Germinal center (tissue), 1 donor: ENCODE data around the gene CASK.
"Not testable (repeated sequence)": the region's sequence is repeated elsewhere in the genome, so short reads cannot be mapped to it uniquely, and the experiment has no call there.

Experiments
- DNase-seq: peaks from one replicate; pipeline ENCODE4 v3.0.0; 2012; ENCODE audit warnings: mixed read lengths, low spot score

Gene CASK

DNA sequence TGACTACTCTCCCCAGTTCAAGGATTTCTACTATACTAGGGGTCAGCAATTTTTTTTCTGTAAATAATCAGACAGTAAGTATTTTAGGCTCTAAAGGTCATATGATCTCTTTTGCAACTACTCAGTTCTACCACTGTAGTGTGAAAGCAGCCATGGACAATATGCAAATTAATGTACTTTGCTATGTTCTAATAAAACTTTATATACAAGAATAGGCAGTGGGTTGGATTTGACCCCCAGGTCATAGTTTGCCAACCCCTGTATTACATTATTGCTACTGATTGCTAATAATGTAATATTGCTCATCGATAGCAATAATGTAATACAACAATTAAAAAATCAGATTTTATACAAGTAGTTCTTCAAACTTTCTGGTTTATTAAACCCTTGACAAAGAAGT is 293.8 kb downstream of the CASK start:
- DNase-seq, result no peak

DNA sequence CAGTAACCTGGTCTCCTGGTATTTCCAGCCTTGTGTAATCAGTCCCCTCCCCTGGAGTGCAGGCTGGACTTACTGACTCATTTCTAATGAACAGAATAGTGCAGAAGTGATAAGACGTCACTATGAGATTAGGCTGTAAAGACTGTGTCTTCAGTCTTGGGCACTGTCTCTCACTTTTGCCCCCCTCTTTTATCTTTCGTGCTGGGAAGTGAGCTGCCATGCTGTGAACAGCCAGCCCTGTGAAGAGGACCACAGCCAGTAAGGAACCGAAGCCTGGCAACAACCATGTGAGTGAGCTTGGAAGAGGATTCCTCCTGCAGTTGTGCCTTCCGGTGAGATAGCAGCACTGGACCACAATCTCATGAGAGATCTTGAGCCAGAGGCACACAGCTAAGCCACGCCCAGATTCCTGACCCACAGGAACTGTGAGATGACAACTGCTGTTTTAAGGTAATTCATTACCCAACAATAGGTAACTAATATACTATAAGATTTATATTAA is 302.1 kb downstream of the CASK start:
- no peak for DNase-seq

DNA sequence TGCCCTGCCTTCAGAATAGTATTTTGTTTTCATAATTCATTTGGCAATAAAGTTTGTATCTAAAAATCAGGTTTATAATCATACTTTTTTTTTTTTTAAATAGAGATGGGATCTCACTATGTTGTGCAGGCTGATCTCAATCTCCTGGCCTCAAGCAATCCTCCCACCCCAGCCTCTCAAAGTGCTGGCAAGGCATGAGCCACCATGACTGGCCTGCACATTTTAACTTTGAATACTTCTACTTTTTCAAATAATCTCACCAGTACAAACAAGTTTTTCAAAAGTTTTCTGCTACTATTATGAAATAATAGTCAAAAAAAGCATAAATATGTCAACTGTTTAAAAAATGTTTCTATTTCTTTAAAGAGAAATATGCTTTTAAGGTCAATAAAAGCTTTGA is 304.1 kb downstream of the CASK start:
- DNase-seq, result no peak

DNA sequence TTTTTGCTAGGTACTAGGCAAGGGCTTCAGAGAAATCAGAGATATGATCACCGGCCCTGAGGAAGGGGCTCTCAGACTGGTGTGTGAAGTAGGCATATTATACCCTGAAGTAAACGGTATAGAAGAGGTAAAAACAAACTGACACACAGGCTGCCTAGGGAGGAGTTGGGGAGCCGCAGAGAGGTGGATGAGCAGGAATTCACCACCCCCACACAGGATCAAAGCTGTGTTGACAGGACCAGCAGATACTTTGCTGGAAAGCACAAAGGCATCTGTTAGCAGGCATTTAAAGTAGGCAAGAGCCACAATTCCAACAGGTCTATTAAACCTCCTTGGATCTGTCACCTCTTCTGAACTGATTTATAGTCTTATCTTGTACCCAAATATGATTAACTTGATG is 306.4 kb downstream of the CASK start:
- DNase-seq, result no peak

DNA sequence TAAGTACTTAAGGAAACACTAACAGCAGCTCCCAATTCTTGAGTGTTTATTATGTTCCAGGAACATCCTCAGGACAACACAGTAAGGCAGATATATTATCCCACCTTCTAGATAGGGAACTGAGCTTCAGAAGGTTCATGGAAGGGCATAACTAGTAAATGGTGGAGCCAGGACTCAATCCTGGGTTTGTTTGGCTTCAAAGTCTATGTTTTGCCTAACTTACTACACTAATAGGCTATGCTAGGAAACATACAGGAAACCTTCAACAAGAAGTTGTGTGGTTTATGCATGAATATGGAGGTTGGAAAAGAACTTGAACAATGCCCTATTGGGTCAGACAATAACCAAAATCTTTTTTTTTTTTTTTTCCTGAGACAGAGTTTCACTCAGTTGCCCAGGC is 307.1 kb downstream of the CASK start:
- no peak for DNase-seq

DNA sequence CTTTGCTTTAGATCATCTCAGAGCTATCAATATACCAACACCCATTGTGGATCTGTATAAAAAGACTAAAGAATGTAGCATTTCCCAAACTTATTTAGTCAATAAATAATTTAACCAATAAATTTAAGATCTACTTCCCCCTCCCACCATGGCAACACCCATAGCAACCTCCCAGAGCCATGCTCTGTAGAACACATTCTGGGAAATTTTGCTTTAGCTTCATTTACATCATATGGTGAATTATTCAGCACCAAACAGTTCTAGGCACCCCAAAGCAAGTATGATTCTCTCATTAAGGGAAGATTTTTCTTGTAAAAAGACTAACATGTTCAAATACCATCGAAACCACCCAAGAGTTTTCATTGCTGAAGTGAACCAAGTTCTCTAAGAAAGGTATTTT is 315.1 kb downstream of the CASK start:
- no peak for DNase-seq

DNA sequence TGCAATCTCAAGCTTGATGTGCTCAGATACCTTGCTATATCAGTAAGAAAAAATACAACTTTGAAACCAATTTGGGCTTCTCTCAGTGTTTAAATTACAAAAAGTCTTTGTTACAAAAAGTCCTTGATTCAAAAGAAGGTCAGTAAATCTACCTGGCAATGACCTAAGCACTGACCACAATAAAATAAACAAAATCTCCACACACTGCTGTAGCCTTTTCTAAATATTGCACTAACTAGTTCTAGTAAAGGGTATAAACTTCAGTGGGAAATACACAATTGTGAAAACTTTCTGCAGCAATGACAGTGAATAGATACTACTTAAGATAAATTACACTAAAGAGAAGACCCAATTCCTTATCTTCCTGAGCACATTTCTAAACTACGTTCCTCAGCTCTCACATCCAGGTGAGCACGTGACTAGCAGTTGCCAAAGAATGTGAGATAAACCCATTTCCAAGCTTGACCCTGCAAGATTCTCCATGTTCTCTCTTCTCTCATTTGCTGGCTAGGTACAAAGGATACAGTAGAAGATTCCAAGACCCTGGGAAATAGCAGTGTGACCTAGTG is 316.0 kb downstream of the CASK start:
- no peak for DNase-seq

DNA sequence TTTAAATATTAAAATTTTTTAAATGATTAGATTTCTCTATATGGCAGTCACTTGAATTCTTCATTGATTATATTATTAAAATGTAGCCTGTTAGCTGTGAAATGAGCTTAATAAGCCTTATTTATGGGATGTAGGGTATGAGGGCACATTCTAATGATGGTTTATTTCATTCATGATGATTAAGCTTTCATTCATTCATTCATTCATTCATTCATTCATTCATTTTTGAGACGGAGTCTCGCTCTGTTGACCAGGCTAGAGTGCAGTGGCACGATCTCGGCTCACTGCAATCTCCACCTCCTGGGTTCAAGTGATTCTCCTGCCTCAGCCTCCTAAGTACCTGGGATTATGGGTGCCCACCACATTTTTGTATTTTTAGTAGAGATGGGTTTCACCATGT is 317.3 kb downstream of the CASK start:
- DNase-seq, result not testable (repeated sequence)

DNA sequence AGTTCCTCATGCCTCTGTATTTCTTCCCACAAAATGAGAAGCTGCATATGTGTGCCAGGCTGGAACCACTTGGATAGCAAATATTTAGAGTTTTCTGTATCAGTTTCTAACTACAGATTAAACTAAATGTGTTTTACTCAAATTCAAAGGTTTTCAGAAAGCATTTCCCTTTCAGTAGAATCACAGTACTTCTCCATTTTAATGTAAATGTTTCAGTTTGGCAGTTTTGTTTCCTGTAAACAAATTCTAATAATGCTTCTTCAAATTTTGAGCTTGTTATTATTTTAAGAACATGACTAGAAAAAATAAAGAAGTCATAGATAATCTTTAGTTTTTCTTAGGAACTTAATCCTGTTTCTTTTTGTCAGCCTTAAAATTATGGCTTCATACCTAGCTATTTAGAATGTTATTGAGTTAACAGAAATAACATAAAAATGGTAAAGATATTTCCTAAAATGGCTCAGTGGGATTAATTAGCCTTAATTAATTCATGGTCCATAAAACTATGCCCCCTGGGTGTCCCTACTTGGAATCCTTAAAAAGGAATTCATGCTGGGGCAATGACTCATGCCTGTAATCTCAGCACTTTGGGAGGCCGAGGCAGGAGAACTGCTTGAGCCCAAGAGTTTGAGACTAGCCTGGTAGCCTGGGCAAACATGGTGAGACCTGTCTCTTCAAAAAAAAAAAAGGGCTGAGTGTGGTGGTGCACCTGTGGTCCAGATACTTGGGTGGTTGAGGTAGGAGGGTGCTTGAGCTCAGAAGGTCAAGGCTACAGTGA is 318.4 kb downstream of the CASK start:
- peak; percentile 10 for DNase-seq

DNA sequence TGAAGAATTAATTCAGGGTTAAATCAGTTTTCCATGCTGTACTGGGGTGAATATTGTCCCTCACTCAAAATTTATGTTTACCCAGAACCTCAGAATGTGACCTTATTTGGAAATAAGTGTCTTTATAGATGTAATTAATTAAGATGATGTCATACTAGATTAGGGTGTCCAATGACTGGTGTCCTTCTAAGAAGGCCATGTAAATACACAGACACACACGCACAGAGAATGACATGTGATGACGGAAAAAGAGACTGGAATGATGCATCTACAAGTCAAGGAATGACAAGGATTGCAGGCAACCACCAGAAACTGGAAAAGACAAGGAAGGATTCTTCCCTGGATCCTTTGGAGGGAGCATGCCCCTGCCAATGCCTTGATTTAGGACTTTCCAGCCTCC is 319.2 kb downstream of the CASK start:
- no peak for DNase-seq

DNA sequence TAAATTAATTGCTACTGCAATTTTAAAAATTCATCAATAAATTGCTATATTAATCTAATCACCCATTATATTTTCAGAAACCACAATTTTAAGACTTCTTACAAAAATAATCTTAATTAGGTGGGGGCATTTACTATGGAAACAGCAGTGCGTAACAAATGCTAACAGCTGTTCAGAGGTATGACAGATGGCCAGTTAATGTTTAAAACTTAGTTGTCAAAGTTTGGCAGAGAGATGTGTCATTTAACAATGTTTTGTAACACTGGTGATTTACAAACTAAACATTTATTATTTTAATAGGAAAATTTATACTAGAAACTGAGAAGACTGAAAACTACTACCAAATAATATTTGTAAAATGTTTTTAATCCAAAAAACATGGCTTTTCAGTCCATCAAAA is 319.8 kb downstream of the CASK start:
- DNase-seq, result no peak

DNA sequence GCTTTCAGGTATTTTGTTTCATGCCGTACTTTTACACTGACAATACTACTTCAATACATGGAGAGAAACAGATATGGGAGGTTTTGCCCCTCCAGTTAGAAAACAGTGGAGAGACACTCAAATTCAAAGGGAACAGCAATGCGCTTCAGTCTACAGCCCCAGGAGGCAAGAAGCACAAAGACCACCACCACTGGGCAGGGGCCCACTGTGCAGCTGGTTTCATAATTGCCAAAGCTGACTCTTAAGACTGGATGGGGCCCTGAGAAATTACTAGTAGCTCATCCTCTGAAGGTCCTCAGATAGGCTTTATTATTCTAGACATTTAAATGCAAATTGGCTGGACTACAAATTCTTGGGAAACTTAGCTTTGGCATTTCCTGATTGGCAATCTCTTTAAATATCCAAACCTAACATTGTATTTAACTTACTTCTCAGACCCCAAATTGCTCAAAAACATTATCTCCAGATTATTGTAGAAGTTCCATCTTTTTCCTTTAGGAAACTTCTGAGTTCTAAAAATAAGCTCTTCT is 320.5 kb downstream of the CASK start:
- DNase-seq, result no peak

DNA sequence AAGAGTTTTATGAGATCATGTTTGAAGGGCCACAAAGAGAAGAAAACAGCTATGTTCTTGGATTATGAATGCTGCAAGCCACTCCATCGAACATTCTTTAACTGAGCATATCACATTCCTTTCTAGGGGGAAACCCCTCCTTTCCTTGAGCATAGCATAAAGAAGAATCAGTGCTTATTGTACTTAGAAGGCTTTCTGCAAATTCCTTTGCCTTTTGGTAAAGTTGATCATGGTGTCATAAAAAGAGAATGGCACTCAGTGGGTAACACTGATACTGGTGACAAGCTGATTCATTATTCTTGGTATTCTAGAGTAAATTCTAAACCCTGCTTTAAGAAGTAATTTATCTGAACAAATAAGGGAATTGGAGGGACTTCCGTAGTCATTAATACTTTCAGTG is 323.1 kb downstream of the CASK start:
- no peak for DNase-seq

DNA sequence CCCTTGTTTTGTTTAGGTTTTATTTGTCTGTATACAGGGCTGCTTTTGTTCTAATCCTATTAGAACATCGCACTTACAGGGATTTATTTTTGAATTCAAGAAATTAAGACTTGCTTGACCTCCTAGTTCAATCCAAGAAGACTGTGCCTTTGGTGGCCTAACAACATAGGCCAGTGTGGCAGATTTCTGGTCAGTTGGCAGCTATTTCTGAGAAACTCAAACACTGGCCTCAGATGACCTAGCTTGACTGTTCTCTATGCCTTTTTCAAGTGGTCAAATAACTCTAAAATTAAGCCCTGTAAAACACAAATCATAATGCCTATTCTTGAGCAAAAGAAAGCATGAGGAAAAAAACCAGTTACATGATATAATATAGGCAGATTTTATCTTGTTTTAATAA is 323.8 kb downstream of the CASK start:
- no peak for DNase-seq

DNA sequence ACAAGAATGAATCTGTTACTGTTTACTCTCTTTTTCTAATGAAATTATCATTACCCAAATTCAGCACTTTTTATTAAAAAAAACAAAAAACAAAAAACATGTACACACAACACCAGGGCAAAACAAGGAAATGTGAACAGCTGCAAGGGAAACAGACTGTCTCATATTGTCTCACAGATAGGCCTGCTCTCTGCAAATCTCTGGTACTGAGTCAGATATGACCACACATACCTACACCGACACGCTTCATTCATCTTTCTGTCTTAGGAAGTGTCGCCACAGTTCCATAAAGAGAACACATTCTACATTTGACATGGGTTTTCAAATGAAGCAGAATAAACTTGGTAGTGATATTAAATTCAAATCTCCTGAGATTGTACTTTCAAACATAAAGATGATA is 326.8 kb downstream of the CASK start:
- DNase-seq, result peak; percentile 18

DNA sequence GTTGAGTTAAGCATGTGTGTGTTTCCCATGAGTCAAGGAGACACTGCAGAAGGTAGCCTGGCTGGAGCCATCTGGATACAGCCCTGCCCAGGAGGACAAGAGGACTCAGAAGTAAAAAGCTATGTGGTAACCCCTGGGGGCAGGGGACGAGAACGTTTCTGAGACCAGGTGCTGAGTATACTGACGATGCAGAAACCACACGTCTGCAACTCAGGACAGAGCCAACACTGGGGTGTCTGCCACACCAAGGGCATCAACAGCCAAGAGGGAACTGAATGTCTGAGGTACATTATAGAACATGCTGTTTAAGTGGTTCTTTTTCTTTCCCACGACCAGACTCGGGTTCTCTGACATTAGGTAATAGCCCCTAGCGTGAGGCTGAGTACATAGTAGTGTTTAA is 328.7 kb downstream of the CASK start:
- peak; percentile 16 for DNase-seq

DNA sequence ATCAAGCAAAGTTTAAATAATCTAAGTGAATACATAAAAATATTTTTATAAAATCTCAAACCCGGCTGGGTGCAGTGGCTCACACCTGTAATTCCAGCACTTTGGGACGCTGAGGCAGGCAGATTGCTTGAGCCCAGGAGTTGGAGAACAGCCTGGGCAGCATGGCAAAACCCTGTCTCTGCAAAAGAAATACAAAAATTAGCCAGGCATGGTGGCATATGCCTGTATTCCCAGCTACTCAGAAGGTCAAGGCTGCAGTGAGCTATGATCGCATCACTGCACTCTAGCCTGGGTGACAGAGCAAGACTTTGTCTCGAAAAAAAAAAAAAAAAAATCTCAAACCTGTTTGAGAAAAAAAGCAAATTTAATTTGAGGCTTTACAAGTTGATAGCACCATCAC is 331.4 kb downstream of the CASK start:
- DNase-seq, result no peak

DNA sequence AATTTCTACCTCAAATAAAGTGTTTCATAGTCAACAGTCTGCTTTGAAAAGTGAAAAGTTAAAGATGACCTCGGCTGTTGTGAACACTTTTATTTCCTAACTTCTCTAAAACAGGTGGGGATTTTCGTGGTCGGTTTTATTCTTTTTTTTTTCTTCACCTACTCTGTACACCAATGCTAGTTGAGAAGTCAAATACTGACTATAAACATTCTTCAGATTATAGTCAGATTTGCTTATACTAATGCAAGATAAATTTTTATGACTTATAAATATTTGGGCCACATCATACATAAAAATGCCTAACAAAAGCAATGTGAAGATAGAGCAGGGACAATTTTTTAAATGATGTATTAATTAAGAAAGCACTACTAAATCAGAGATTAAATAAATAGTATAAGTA is 332.7 kb downstream of the CASK start:
- no peak for DNase-seq

DNA sequence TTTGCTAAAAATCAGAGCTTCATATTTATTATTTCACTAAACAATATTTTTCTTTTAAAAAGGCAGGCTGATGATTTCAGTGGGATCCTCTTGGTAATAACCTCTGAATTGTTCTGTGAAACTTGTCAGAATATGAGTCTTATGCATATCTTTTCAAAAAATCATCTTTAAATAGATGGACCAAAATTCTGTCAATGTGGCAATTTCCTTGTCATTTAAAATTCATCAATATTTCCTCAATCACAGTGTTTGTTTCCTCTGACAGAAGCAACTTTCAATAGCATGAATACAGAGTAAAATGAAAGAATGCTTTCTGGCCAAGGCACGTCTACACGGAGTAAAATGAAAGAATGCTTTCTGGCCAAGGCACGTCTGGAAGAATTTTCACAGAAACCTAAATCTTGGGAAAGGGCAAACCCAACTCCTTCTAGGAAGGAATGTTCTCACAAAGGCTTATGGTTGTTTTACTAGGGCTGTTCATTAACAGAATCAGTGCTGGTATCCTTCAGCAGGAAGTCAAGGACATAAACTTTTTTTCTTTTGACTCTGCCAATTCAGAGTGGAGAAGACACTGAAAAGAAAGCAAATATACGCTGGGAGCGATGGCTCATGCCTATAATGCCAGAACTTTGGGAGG is 333.6 kb downstream of the CASK start:
- no peak for DNase-seq

DNA sequence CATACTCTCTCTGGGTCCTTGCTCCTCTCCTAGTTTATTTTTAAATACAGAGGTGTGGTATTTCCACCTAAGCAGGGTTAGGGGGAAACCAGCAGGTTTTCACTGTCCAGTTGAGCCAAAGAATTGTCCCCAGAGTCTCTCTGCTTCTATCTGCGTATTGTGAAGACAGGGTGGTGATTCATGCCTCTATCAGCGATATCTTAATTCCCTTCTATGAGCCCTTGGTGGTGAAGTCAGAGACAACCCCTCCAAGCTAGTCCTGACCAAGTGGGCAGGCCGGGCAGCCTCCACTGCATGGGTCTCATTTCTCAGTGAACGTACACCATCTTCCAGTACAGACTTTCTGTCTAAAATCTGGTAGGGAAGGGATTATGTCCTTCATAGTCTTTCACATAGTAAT is 335.1 kb downstream of the CASK start:
- no peak for DNase-seq

DNA sequence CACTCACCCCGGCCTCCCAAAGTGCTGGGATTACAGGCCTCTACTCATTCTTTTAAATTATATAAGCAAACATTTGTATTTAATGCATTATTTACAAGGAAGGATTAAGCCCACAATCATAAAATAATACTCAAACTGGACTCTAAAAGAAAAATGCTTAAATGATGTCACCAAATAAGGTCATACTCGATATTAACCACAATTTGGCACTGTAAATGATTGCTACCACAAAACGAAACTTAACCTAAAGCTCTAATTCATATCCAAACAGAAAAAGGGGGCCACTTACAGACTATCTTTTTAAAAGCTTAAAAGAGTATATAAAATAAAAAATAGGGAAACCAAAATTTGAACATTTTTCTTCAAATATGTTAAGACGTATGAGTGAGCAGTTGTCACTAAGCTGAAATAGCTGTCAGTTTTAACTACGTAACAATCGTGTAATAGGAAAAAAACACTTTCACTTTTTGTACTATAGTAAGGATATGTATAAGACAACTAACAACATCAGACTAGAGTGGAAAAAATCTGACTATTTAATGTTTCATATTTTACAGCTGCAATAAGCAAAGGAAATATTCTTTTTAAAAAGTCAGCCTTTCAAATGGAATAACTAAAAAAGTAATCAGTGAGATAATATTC is 342.8 kb downstream of the CASK start:
- no peak for DNase-seq

DNA sequence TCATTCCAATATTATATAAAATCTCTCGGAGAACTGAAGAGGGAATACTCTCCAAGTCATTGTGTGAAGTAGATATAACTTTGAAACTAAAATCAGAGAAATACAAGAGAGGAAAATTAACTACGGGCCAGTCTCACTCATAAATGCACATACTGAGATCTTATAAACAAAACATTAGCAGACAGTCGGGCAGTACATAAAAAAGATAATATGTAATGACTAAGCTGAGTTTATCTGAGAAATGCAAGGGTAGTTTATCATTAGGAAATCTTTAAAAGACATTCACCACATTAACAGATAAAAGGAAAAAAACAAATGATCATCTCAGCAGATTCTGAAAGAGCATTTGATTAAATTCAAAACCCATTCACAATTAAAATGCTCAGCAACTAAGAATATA is 359.5 kb downstream of the CASK start:
- no peak for DNase-seq

DNA sequence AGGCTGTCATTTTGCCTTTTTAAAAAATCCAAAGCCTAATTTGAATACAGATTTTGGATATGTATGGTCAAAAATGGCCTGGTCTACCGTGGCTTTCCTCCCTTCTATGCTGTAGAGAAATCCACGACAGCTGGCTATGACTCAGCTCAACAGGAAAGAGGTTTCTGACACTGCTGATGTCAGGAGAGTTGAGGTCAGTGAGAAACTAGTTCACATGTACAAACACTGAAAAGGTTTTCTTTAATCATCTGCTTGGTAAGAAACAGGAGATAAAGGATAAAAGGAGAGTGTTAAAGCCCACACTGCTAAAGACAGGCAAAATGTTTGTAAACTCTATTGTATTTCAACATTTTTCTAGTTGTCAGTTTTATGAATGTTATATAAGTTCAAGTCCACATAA is 362.3 kb downstream of the CASK start:
- no peak for DNase-seq
